SH-SY5Y (cell line): Measurements from ENCODE around the gene RPP25.

Source experiments
- GATA2 ChIP-seq: IDR thresholded peaks from 2 replicates; pipeline ENCODE4 v1.6.1; 2011; ENCODE audit warnings: mild to moderate bottlenecking, low read depth, low read length
- GATA3 ChIP-seq: IDR thresholded peaks from 2 replicates; pipeline ENCODE4 v1.6.1; 2011; ENCODE audit warnings: low read depth, mild to moderate bottlenecking, low read length, moderate library complexity

The RPP25 gene

GRCh38 chr15:74982183-74982582, 25.6 kb upstream of the RPP25 start:
- TF ChIP-seq GATA2 (no peak), GATA3 (no peak)

GRCh38 chr15:74978503-74978902, 21.9 kb upstream of the RPP25 start:
- TF ChIP-seq GATA2 = no peak

GRCh38 chr15:74978077-74978476, 21.5 kb upstream of the RPP25 start:
- TF ChIP-seq GATA3 (no peak), GATA2 (no peak)

GRCh38 chr15:74977599-74977998, 21.0 kb upstream of the RPP25 start:
- TF ChIP-seq GATA2 (no peak), GATA3 (no peak)

- TF ChIP-seq GATA2 (no peak), GATA3 (no peak)
Observed at GRCh38 chr15:74976159-74976558, 19.6 kb upstream of the RPP25 start.

- TF ChIP-seq GATA3 (no peak), GATA2 (no peak)
Observed at GRCh38 chr15:74967670-74968069, 11.1 kb upstream of the RPP25 start.

- TF ChIP-seq GATA3 (no peak), GATA2 (no peak)
Observed at GRCh38 chr15:74964794-74965193, 8.2 kb upstream of the RPP25 start.

- no peak for TF ChIP-seq GATA2
- TF ChIP-seq GATA3 = no peak
Observed at GRCh38 chr15:74963213-74963612, 6.6 kb upstream of the RPP25 start.

GRCh38 chr15:74962671-74963070, 6.1 kb upstream of the RPP25 start:
- TF ChIP-seq GATA3 (no peak), GATA2 (no peak)

GRCh38 chr15:74962219-74962618, 5.6 kb upstream of the RPP25 start:
- TF ChIP-seq GATA2 = no peak
- TF ChIP-seq GATA3 = no peak

- TF ChIP-seq GATA2 (no peak), GATA3 (no peak)
Observed at GRCh38 chr15:74961616-74962015, 5.0 kb upstream of the RPP25 start.

GRCh38 chr15:74960995-74961588, 4.5 kb upstream of the RPP25 start:
- TF ChIP-seq GATA3 (no peak), GATA2 (no peak)

GRCh38 chr15:74960286-74960685, 3.7 kb upstream of the RPP25 start:
- TF ChIP-seq GATA3 (no peak), GATA2 (no peak)

GRCh38 chr15:74959586-74959939, 3.0 kb upstream of the RPP25 start:
- no peak for TF ChIP-seq GATA3
- TF ChIP-seq GATA2 = no peak

- no peak for TF ChIP-seq GATA3
- no peak for TF ChIP-seq GATA2
Observed at GRCh38 chr15:74958908-74959585, 2.5 kb upstream of the RPP25 start.

GRCh38 chr15:74958320-74958907, 1.8 kb upstream of the RPP25 start:
- no peak for TF ChIP-seq GATA3
- TF ChIP-seq GATA2 = no peak
